Left ventricle myocardium inferior (tissue), 1 donor: Measurements from ENCODE around the gene PTPN12. TPM values are rescaled to one million over a fixed set of nuclear protein-coding genes. Genes with fewer than 3 reads are reported as not detected.

ENCODE experiments used
- DNase-seq: peaks from one replicate; pipeline ENCODE4 v3.0.0-alpha.2; 2020
- H3K27ac ChIP-seq: fragments of 200-600 bp; replicated peaks from 2 replicates; pipeline ENCODE4 v1.8.0; 2021
- H3K27me3 ChIP-seq: fragments of 200-600 bp; 2 replicates; pipeline ENCODE4 v1.8.0; 2021; ENCODE audit warnings: low read depth
- H3K36me3 ChIP-seq: fragments of 200-600 bp; 2 replicates; pipeline ENCODE4 v1.8.0; 2021
- H3K4me1 ChIP-seq: fragments of 200-600 bp; 2 replicates; pipeline ENCODE4 v1.8.0; 2021
- H3K4me3 ChIP-seq: fragments of 200-600 bp; 2 replicates; pipeline ENCODE4 v1.8.0; 2021; ENCODE audit warnings: mild to moderate bottlenecking, moderate library complexity
- H3K9me3 ChIP-seq: fragments of 200-600 bp; replicated peaks from 2 replicates; pipeline ENCODE4 v1.8.0; 2021
- CTCF ChIP-seq: fragments of 200-600 bp; IDR thresholded peaks from 2 replicates; pipeline ENCODE4 v1.8.0; 2021; ENCODE audit warnings: antibody characterized with exemption, mild to moderate bottlenecking, borderline replicate concordance
- intact Hi-C: fragments of 100-400 bp; cut with micrococcal nuclease; formaldehyde crosslinking; loops from one replicate; pipeline ENCODE4 v1.11.0; 2022
- total RNA-seq: library from RNA; stranded (reverse); fragmentation: NEBNext Ultra II Directional; extraction: Animal tissue kit (Norgen Biotek cat#: 25700); gene quantifications from one replicate; pipeline ENCODE4 v1.2.1, GENCODE V29; 2021
- donor health status: DM: no; HTN: yes; CAD: no; lungs with severe emphysema.

The PTPN12 gene
- total RNA-seq, 1 donor from 2014 or later: 52.2 TPM

- Histone ChIP-seq H3K36me3 (peaks cover 4% of the 10 kb centered on the region), H3K27me3 (no peaks in the 10 kb centered on the region), H3K4me1 (peaks cover 81% of the 10 kb centered on the region), H3K9me3 (peaks cover 13% of the 10 kb centered on the region), H3K4me3 (peak overlapping the region; percentile 1), H3K27ac (peak overlapping the region; percentile 69)
- TF ChIP-seq CTCF: no peak
- intact Hi-C loops: no loop called here
- DNase-seq: no peak
These were observed 12.2 kb downstream of the PTPN12 start for GRCh38 chr7:77549106-77549870.

GRCh38 chr7:77550586-77550985 lies 13.5 kb downstream of the PTPN12 start:
- peaks cover 7% of the 10 kb centered on the region for H3K36me3 ChIP-seq
- no peak for TF ChIP-seq CTCF
- H3K27ac ChIP-seq: peak overlapping the region; percentile 69
- no peak overlapping the region for H3K4me3 ChIP-seq
- DNase-seq: no peak
- peaks cover 13% of the 10 kb centered on the region for H3K9me3 ChIP-seq
- H3K4me1 ChIP-seq: peaks cover 83% of the 10 kb centered on the region
- intact Hi-C loops: no loop called here
- no peaks in the 10 kb centered on the region for H3K27me3 ChIP-seq

GRCh38 chr7:77553123-77553522 lies 16.0 kb downstream of the PTPN12 start:
- intact Hi-C loops: no loop called here
- DNase-seq: no peak
- Histone ChIP-seq H3K36me3 (peaks cover 16% of the 10 kb centered on the region), H3K27ac (no peak overlapping the region), H3K27me3 (no peaks in the 10 kb centered on the region), H3K9me3 (peaks cover 13% of the 10 kb centered on the region), H3K4me1 (peaks cover 81% of the 10 kb centered on the region), H3K4me3 (no peak overlapping the region)
- no peak for TF ChIP-seq CTCF

- no peak overlapping the region for H3K4me3 ChIP-seq
- H3K36me3 ChIP-seq: peaks cover 16% of the 10 kb centered on the region
- peaks cover 84% of the 10 kb centered on the region for H3K4me1 ChIP-seq
- DNase-seq: no peak
- peaks cover 7% of the 10 kb centered on the region for H3K9me3 ChIP-seq
- TF ChIP-seq CTCF: no peak
- intact Hi-C loops: no loop called here
- no peak overlapping the region for H3K27ac ChIP-seq
- no peaks in the 10 kb centered on the region for H3K27me3 ChIP-seq
These were observed 21.3 kb downstream of the PTPN12 start for GRCh38 chr7:77558284-77558967.

- Histone ChIP-seq H3K9me3 (no peaks in the 10 kb centered on the region), H3K4me3 (no peak overlapping the region), H3K36me3 (peaks cover 8% of the 10 kb centered on the region), H3K27me3 (no peaks in the 10 kb centered on the region), H3K27ac (no peak overlapping the region), H3K4me1 (peaks cover 90% of the 10 kb centered on the region)
- no peak for TF ChIP-seq CTCF
- intact Hi-C loops: no loop called here
- DNase-seq: no peak
These were observed 24.3 kb downstream of the PTPN12 start for GRCh38 chr7:77561352-77561751.
